Measurements from ENCODE around the gene DNAJA3.
A peak's percentile ranks its signal among the peaks of the same experiment; 100 is the strongest.

DNAJA3 gene

DNA sequence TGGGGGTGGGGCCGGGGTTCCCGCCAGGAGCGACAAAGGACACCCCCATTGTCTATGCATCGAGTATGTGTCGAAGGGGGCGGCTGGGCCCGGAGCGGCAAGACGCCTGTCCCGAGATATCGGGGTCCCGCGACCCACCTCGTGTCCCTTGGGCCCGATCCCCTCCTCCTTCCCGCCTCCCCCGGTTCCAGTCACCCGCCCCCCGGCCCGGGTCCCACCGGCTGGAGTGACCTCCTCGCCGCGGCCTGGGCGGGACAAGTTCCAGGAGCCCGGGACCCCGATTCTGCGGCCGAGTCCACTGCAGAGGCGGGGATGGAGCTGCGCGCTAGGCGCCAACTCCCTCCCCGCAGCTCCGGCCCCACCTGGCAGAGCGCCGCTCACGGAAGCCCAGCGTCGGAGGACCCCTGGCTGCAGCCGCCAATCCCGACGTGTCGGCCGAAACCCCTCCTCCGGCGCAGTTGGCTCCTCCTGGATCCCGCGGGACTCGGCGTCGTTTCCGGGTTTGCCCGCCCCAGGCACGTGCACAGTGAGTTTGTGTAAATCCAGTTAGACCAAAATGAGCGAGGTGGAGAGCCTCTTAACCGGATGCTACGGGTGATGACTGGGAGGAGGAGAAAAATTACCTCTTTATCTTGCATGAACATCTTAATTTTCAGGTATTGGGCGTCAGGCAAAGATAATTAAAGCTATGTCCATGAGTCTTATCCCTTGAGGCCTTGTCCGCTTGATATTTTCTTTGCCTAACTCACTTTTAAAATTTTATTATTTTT is 48.7 kb downstream of the DNAJA3 start, which contains the start of gene NMRAL1:
NMRAL1 (minus strand) TSS at position 434 of the 770 bp plus-strand sequence. CDS start 493 bp downstream, outside the sequence.
- Histone ChIP-seq H3K36me3 (peaks cover 11% of the 10 kb centered on the region), H3K27ac (no peak within 1 kb of the TSS), H3K27me3 (ENCODE audit: insufficient read depth, low read depth, severe bottlenecking) (no peaks in the 10 kb centered on the region), H3K9me3 (ENCODE audit: severe bottlenecking) (no peaks in the 10 kb centered on the region), H3K4me3 (ENCODE audit: low read depth, low read length) (no peak within 1 kb of the TSS)
- TF ChIP-seq, protein P1, sequence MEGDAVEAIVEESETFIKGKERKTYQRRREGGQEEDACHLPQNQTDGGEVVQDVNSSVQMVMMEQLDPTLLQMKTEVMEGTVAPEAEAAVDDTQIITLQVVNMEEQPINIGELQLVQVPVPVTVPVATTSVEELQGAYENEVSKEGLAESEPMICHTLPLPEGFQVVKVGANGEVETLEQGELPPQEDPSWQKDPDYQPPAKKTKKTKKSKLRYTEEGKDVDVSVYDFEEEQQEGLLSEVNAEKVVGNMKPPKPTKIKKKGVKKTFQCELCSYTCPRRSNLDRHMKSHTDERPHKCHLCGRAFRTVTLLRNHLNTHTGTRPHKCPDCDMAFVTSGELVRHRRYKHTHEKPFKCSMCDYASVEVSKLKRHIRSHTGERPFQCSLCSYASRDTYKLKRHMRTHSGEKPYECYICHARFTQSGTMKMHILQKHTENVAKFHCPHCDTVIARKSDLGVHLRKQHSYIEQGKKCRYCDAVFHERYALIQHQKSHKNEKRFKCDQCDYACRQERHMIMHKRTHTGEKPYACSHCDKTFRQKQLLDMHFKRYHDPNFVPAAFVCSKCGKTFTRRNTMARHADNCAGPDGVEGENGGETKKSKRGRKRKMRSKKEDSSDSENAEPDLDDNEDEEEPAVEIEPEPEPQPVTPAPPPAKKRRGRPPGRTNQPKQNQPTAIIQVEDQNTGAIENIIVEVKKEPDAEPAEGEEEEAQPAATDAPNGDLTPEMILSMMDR (IDR thresholded peaks at IDR 0.05; ENCODE audit: low read depth, low read length) = no peak
- DNase-seq = no peak

DNA sequence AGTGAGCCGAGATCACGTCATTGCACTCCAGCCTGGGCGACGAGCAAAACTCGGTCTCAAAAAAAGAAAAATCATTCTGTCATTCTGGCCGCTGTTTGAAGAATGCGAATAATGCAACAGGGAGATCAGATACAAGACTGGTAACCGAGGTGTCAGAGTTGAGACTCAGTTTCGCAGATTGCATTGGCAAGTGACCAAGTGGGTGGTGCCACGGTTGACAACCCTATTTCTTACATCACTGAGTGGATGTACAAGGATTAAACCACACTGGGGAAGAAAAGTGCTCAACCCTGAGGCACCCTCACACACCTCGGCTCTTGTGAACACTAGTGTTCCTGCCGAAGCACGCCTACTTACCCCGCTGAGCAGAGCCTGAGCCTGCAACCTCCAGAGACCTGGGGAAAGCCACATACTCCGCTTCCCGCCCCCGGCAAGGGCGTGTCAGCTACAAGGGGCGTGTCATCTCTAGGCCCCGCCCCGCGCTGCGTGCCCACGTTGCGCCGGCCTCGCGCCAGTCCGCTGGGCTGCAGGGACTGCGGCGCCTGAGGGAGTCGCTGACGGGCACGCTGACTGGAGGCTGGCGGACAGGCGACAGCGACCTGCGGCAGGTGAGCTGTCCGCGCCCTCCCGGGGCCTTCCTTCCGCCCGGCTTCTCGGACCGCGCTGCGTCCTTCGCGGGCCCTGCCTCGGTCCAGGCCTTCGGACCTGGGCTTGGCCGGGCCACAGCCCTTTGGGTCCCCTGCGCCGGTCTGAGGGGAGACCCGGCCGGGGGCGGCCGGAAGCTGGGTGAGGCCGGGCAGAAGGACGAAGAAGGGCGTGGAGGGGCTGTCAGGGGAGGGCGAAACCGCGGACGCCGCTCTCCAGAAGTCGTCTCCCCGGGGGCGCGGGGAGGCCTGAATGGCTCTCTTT is 50.5 kb downstream of the DNAJA3 start, which contains the start of gene HMOX2:
HMOX2 (plus strand) TSS at position 519 of the 909 bp plus-strand sequence. CDS start 29,127 bp downstream, outside the sequence.
- Histone ChIP-seq H3K27me3 (ENCODE audit: insufficient read depth, low read depth, severe bottlenecking) (no peaks in the 10 kb centered on the region), H3K27ac (peak within 1 kb of the TSS; percentile 91), H3K4me3 (ENCODE audit: low read depth, low read length) (peak within 1 kb of the TSS; percentile 65), H3K36me3 (peaks cover 11% of the 10 kb centered on the region), H3K9me3 (ENCODE audit: severe bottlenecking) (no peaks in the 10 kb centered on the region)
- DNase-seq = peak; percentile 95
- TF ChIP-seq, protein P1 (IDR thresholded peaks at IDR 0.05; ENCODE audit: low read depth, low read length) = peak; percentile 82

DNA sequence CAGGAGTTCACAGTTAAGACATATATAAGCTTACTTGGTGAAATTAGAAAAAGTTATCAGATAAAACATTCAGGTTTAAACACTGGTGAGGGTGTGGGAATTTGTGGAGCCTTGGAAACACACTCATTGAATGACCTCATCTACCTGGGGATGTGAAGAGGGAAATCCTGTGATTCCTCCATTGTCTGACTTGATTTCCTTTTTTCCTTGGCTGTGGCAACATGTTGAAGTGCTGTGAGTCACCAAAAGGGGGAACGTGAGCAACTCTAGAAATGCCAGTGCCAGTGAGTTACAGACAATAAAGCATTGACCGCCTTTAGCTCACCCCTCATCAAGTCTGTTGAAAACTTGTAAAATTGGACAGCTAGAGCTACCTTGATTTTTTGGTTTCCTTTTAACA is 52.3 kb downstream of the DNAJA3 start:
- DNase-seq = no peak
- Histone ChIP-seq H3K27ac (0 out of 2 replicates have a peak overlapping the region, but pooled peaks have one; percentile 1), H3K27me3 (ENCODE audit: insufficient read depth, low read depth, severe bottlenecking) (no peaks in the 10 kb centered on the region), H3K36me3 (peaks cover 11% of the 10 kb centered on the region), H3K9me3 (ENCODE audit: severe bottlenecking) (no peaks in the 10 kb centered on the region), H3K4me3 (ENCODE audit: low read depth, low read length) (peak overlapping the region; percentile 65)
- TF ChIP-seq, protein P1 (IDR thresholded peaks at IDR 0.05; ENCODE audit: low read depth, low read length) = no peak

DNA sequence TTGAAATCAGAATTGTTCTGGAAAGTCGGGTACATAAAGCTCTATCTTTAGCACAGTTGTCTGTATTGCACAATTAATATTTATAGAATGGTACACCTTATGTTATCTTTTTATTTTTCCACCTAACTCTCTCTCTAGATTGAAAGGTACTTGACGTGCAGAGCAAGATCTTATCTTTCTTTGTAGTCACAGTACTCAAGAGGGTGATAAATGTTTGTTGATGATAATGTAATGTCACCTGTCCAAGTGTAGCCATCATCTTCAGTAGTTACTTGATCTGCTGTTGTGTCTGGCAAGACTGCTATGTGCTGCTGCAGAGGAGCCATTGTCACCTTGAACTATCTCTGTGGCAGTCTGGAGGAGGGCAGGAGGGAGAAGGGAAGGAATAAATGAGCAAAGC is 55.9 kb downstream of the DNAJA3 start:
- Histone ChIP-seq H3K27ac (peak overlapping the region; percentile 90), H3K4me3 (ENCODE audit: low read depth, low read length) (no peak overlapping the region), H3K27me3 (ENCODE audit: insufficient read depth, low read depth, severe bottlenecking) (no peaks in the 10 kb centered on the region), H3K36me3 (peaks cover 43% of the 10 kb centered on the region), H3K9me3 (ENCODE audit: severe bottlenecking) (no peaks in the 10 kb centered on the region)
- no peak for DNase-seq
- TF ChIP-seq, protein P1 (IDR thresholded peaks at IDR 0.05; ENCODE audit: low read depth, low read length) = no peak

DNA sequence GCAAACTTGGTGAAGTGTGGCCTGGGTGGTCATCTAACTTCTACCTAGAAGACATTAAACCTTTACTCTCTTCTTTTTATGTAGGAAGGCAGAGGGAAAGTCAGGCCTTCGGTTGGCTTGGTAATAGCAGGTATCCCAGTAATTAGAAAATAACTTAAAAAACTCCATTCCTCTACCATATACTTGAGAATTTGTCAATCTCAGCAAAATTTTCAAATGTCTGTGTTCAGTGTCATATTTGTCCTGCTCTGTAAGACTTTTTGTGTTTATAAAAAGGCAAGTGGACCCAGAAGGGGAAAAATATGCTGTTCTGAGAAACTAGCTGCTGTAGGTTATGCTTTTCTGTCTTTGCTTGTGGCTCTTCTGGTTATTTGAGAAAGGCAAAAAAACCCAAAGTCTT is 56.3 kb downstream of the DNAJA3 start:
- no peak overlapping the region for H3K4me3 ChIP-seq (ENCODE audit: low read depth, low read length)
- H3K27ac ChIP-seq = peak overlapping the region; percentile 90
- no peaks in the 10 kb centered on the region for H3K27me3 ChIP-seq (ENCODE audit: insufficient read depth, low read depth, severe bottlenecking)
- TF ChIP-seq, protein P1 (IDR thresholded peaks at IDR 0.05; ENCODE audit: low read depth, low read length) = no peak
- H3K9me3 ChIP-seq (ENCODE audit: severe bottlenecking) = no peaks in the 10 kb centered on the region
- peaks cover 48% of the 10 kb centered on the region for H3K36me3 ChIP-seq
- DNase-seq = no peak

All from WERI-Rb-1 (cell line).